HCT116 (cell line): ENCODE measurements around the gene MTUS2.

Experiments
- CTCF ChIP-seq, 3 experiments: fragments of 200-600 bp in 1 of 3; sonication (generic) in 1 of 3; IDR thresholded peaks in 2 of 3; conservative IDR thresholded peaks in 1 of 3; 2 replicates each; pipeline ENCODE4 v1.5.1; 2012 to 2017; ENCODE audit warnings: low read depth in 2 of 3, low read length in 2 of 3, antibody characterized with exemption in 1 of 3, borderline replicate concordance in 1 of 3, control low read depth in 1 of 3, mild to moderate bottlenecking in 1 of 3, mixed read lengths in 1 of 3, mixed run types in 1 of 3, moderate library complexity in 1 of 3; ENCODE audit not compliant: insufficient read depth in 1 of 3
- EZH2phosphoT487 ChIP-seq: fragments of 200-600 bp; IDR thresholded peaks from 2 replicates; pipeline ENCODE4 v1.6.1; 2018; ENCODE audit warnings: antibody characterized with exemption, borderline replicate concordance
- POLR2AphosphoS5 ChIP-seq: IDR thresholded peaks from 2 replicates; pipeline ENCODE4 v1.6.1; 2011; ENCODE audit warnings: mild to moderate bottlenecking, low read depth, low read length, moderate library complexity
- YY1 ChIP-seq: IDR thresholded peaks from 2 replicates; pipeline ENCODE4 v1.6.1; 2011; ENCODE audit warnings: low read length, low read depth, moderate library complexity, mild to moderate bottlenecking; ENCODE audit not compliant: insufficient replicate concordance; ENCODE audit errors: extremely low read depth
- ZNF274 ChIP-seq: fragments of 200-500 bp; sonication (Bioruptor generic); IDR thresholded peaks from 2 replicates; pipeline ENCODE4 v1.6.1; 2014; ENCODE audit warnings: mild to moderate bottlenecking, low read depth, low read length, inconsistent platforms

- TF ChIP-seq ZNF274 (no peak), POLR2AphosphoS5 (no peak), CTCF (IDR thresholded peaks at IDR 0.05 in 2 of 3, conservative IDR thresholded peaks at IDR 0.05 in 1 of 3; ENCODE audit: borderline replicate concordance in 1 of 3, insufficient read depth in 1 of 3, low read depth in 2 of 3, low read length in 2 of 3) (no peak), EZH2phosphoT487 (no peak), YY1 (no peak)
Measured at GRCh38 chr13:29224206-29224605, 404.1 kb downstream of the MTUS2 start.
